ENCODE measurements around the gene SIGLEC5. TPM values are rescaled to one million over a fixed set of nuclear protein-coding genes. Genes with fewer than 3 reads are reported as not detected.

SIGLEC5 gene
- total and polyA plus RNA-seq, 4 donors: 1.6 to 2.2 TPM; not detected in 2

GRCh38 chr19:51632126-51632525 is 1.9 kb upstream of the SIGLEC5 start:
- Histone ChIP-seq H3K4me1 (ENCODE audit: control insufficient read depth in 5 of 5, insufficient read depth in 5 of 5, low read length in 5 of 5) (no peaks in the 10 kb centered on the region), H3K9ac (ENCODE audit: insufficient read depth in 1 of 2, low read length in 2 of 2) (no peak overlapping the region), H3K36me3 (ENCODE audit: control insufficient read depth in 4 of 4, insufficient read depth in 4 of 4, low read length in 4 of 4) (no peaks in the 10 kb centered on the region), H3K27me3 (ENCODE audit: control insufficient read depth in 3 of 3, insufficient read depth in 3 of 3, low read length in 2 of 3) (peaks cover 0 to 7% (median 0%) of the 10 kb centered on the region in 3 donors), H3K4me3 (no peak overlapping the region), H3K27ac (ENCODE audit: low read depth in 1 of 2, low read length in 1 of 2) (no peak overlapping the region), H3K9me3 (ENCODE audit: control insufficient read depth in 4 of 4, insufficient read depth in 3 of 4, low read length in 3 of 4) (peaks cover 0 to 16% (median 0%) of the 10 kb centered on the region in 4 donors)
- ATAC-seq (ENCODE audit: insufficient read depth, low FRiP score) (no peak), DNase-seq (no peak)
- no peak for TF ChIP-seq CTCF (IDR thresholded peaks at IDR 0.05; ENCODE audit: control extremely low read depth, extremely low read depth)
- 72 to 77% methylated on average over 5 of the region's 5 CpGs for WGBS, 2 donors

- no peaks in the 10 kb centered on the region for H3K4me1 ChIP-seq (ENCODE audit: control insufficient read depth in 5 of 5, insufficient read depth in 5 of 5, low read length in 5 of 5)
- peaks cover 0 to 9% (median 0%) of the 10 kb centered on the region in 4 donors for H3K9me3 ChIP-seq (ENCODE audit: control insufficient read depth in 4 of 4, insufficient read depth in 3 of 4, low read length in 3 of 4)
- TF ChIP-seq CTCF (IDR thresholded peaks at IDR 0.05; ENCODE audit: control extremely low read depth, extremely low read depth): no peak
- H3K9ac ChIP-seq (ENCODE audit: insufficient read depth in 1 of 2, low read length in 2 of 2): no peak overlapping the region
- H3K4me3 ChIP-seq: no peak overlapping the region
- no peak overlapping the region for H3K27ac ChIP-seq (ENCODE audit: low read depth in 1 of 2, low read length in 1 of 2)
- ATAC-seq (ENCODE audit: insufficient read depth, low FRiP score) (no peak), DNase-seq (no peak)
- peaks cover 0 to 11% (median 0%) of the 10 kb centered on the region in 3 donors for H3K27me3 ChIP-seq (ENCODE audit: control insufficient read depth in 3 of 3, insufficient read depth in 3 of 3, low read length in 2 of 3)
- H3K36me3 ChIP-seq (ENCODE audit: control insufficient read depth in 4 of 4, insufficient read depth in 4 of 4, low read length in 4 of 4): no peaks in the 10 kb centered on the region
- 70 to 79% methylated on average over 11 to 14 of the region's 14 CpGs for WGBS, 2 donors
Measured at GRCh38 chr19:51628153-51628939, 1.9 kb downstream of the SIGLEC5 start.

- Histone ChIP-seq H3K4me3 (no peak overlapping the region), H3K27ac (ENCODE audit: low read depth in 1 of 2, low read length in 1 of 2) (no peak overlapping the region), H3K4me1 (ENCODE audit: control insufficient read depth in 5 of 5, insufficient read depth in 5 of 5, low read length in 5 of 5) (no peaks in the 10 kb centered on the region), H3K9ac (ENCODE audit: insufficient read depth in 1 of 2, low read length in 2 of 2) (no peak overlapping the region), H3K27me3 (ENCODE audit: control insufficient read depth in 3 of 3, insufficient read depth in 3 of 3, low read length in 2 of 3) (peaks cover 0 to 11% (median 0%) of the 10 kb centered on the region in 3 donors), H3K36me3 (ENCODE audit: control insufficient read depth in 4 of 4, insufficient read depth in 4 of 4, low read length in 4 of 4) (no peaks in the 10 kb centered on the region), H3K9me3 (ENCODE audit: control insufficient read depth in 4 of 4, insufficient read depth in 3 of 4, low read length in 3 of 4) (peaks cover 0 to 9% (median 0%) of the 10 kb centered on the region in 4 donors)
- 49 to 57% methylated on average over 15 to 16 of the region's 16 CpGs for WGBS, 2 donors
- no peak for TF ChIP-seq CTCF (IDR thresholded peaks at IDR 0.05; ENCODE audit: control extremely low read depth, extremely low read depth)
- no peak for ATAC-seq (ENCODE audit: insufficient read depth, low FRiP score)
- no peak for DNase-seq
Measured at GRCh38 chr19:51627491-51628138, 2.6 kb downstream of the SIGLEC5 start.
